ENCODE measurements around the gene WSCD1.

DNA sequence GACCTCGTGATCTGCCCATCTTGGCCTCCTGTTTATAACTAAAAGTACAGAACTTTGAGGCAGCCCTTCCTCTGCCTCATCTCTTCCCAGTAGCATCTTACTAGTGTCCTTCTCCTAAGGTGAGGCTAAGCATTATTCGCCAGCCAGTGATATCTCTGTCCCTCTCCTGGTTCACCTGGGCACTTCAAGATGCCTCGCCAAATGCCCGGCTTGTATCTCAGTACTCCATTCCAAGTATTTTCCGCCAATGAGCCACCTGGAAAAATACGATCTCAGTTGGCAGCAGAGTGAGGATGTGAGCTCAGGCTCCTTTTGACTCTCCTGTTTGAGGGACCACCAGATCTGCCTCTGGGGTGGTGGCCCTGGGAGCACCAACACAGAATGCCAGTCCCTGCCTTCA, 25.9 kb upstream of the WSCD1 start:
- TF ChIP-seq, protein P1, sequence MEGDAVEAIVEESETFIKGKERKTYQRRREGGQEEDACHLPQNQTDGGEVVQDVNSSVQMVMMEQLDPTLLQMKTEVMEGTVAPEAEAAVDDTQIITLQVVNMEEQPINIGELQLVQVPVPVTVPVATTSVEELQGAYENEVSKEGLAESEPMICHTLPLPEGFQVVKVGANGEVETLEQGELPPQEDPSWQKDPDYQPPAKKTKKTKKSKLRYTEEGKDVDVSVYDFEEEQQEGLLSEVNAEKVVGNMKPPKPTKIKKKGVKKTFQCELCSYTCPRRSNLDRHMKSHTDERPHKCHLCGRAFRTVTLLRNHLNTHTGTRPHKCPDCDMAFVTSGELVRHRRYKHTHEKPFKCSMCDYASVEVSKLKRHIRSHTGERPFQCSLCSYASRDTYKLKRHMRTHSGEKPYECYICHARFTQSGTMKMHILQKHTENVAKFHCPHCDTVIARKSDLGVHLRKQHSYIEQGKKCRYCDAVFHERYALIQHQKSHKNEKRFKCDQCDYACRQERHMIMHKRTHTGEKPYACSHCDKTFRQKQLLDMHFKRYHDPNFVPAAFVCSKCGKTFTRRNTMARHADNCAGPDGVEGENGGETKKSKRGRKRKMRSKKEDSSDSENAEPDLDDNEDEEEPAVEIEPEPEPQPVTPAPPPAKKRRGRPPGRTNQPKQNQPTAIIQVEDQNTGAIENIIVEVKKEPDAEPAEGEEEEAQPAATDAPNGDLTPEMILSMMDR (IDR thresholded peaks at IDR 0.05): no peak
- no peak for TF ChIP-seq POLR2A (IDR thresholded peaks at IDR 0.05)
- no peak for TF ChIP-seq POLR2AphosphoS5 (IDR thresholded peaks at IDR 0.05)
- TF ChIP-seq EP300 (IDR thresholded peaks at IDR 0.05): no peak

All from gastroesophageal sphincter (tissue), 3 donors.